Astrocyte (in vitro differentiated cells and primary cell): Measurements from ENCODE around the gene ING5.
"Not testable (repeated sequence)": the region's sequence is repeated elsewhere in the genome, so short reads cannot be mapped to it uniquely, and the experiment has no call there.

Source experiments
- EZH2 ChIP-seq: IDR thresholded peaks from 2 replicates; pipeline ENCODE4 v1.6.1; 2012; ENCODE audit warnings: mild to moderate bottlenecking, low read length, inconsistent platforms; ENCODE audit not compliant: insufficient read depth
- TF ChIP-seq, protein P1 (sequence below): IDR thresholded peaks from 2 replicates; pipeline ENCODE4 v1.5.1; 2011; ENCODE audit warnings: low read depth, mild to moderate bottlenecking, inconsistent platforms, low read length, moderate library complexity; ENCODE audit not compliant: insufficient read depth

DNA sequence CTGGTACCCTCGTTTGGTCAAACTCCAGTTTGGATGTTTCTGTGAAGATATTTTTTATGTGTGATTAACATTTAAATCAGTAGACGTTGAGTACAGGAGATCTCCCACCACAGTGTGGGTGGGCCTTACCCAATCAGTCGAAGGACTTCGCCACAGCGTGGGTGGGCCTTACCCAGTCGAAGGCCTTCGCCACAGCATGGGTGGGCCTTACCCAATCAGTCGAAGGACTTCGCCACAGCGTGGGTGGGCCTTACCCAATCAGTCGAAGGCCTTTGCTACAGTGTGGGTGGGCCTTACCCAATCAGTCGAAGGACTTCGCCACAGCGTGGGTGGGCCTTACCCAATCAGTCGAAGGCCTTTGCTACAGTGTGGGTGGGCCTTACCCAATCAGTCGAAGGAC is 58.1 kb downstream of the ING5 start:
- TF ChIP-seq, protein P1, sequence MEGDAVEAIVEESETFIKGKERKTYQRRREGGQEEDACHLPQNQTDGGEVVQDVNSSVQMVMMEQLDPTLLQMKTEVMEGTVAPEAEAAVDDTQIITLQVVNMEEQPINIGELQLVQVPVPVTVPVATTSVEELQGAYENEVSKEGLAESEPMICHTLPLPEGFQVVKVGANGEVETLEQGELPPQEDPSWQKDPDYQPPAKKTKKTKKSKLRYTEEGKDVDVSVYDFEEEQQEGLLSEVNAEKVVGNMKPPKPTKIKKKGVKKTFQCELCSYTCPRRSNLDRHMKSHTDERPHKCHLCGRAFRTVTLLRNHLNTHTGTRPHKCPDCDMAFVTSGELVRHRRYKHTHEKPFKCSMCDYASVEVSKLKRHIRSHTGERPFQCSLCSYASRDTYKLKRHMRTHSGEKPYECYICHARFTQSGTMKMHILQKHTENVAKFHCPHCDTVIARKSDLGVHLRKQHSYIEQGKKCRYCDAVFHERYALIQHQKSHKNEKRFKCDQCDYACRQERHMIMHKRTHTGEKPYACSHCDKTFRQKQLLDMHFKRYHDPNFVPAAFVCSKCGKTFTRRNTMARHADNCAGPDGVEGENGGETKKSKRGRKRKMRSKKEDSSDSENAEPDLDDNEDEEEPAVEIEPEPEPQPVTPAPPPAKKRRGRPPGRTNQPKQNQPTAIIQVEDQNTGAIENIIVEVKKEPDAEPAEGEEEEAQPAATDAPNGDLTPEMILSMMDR, result not testable (repeated sequence)
- TF ChIP-seq EZH2, result not testable (repeated sequence)
